Endodermal cell (in vitro differentiated cells): ENCODE data around the gene FAT2. TPM values are rescaled to one million over a fixed set of nuclear protein-coding genes. Genes with fewer than 3 reads are reported as not detected.

ENCODE experiments used
- DNase-seq: peaks from one replicate; pipeline ENCODE4 v3.0.0-alpha.2; 2017
- H3K27ac ChIP-seq: 2 replicates; pipeline ENCODE4 v1.5.1; 2013; ENCODE audit warnings: mild to moderate bottlenecking, low read depth, low read length, moderate library complexity
- H3K27me3 ChIP-seq: 2 replicates; pipeline ENCODE4 v1.6.1; 2013; ENCODE audit warnings: mild to moderate bottlenecking, low read length, moderate library complexity; ENCODE audit not compliant: insufficient read depth, control insufficient read depth, poor library complexity, severe bottlenecking
- H3K36me3 ChIP-seq: 2 replicates; pipeline ENCODE4 v1.7.0; 2013; ENCODE audit warnings: mild to moderate bottlenecking, low read length, moderate library complexity; ENCODE audit not compliant: control insufficient read depth, insufficient read depth
- H3K4me1 ChIP-seq: one replicate; pipeline ENCODE4 v1.7.0; 2013; ENCODE audit warnings: low read length; ENCODE audit not compliant: control insufficient read depth, insufficient read depth
- H3K4me3 ChIP-seq: 2 replicates; pipeline ENCODE4 v1.5.1; 2013; ENCODE audit warnings: mild to moderate bottlenecking, low read length, moderate library complexity
- H3K9ac ChIP-seq: 2 replicates; pipeline ENCODE4 v1.6.1; 2013; ENCODE audit warnings: mild to moderate bottlenecking, low read length, moderate library complexity; ENCODE audit not compliant: poor library complexity, severe bottlenecking; ENCODE audit errors: extremely low read depth
- H3K9me3 ChIP-seq: 2 replicates; pipeline ENCODE4 v1.6.1; 2013; ENCODE audit warnings: mild to moderate bottlenecking, low read length, moderate library complexity; ENCODE audit not compliant: control insufficient read depth
- H3K27ac Mint-ChIP-seq: 2 replicates; pipeline ENCODE4 v1.8.0; 2020; ENCODE audit warnings: mixed read lengths
- H3K27me3 Mint-ChIP-seq: 2 replicates; pipeline ENCODE4 v1.8.0; 2021; ENCODE audit warnings: mild to moderate bottlenecking, mixed read lengths; ENCODE audit not compliant: insufficient read depth
- H3K36me3 Mint-ChIP-seq: 2 replicates; pipeline ENCODE4 v1.8.0; 2020; ENCODE audit warnings: low read depth, mixed read lengths
- H3K4me1 Mint-ChIP-seq: 2 replicates; pipeline ENCODE4 v1.8.0; 2020; ENCODE audit warnings: mixed read lengths
- H3K4me3 Mint-ChIP-seq: 2 replicates; pipeline ENCODE4 v1.8.0; 2020; ENCODE audit warnings: mild to moderate bottlenecking, moderate library complexity, mixed read lengths
- H3K9me3 Mint-ChIP-seq: 2 replicates; pipeline ENCODE4 v1.8.0; 2020; ENCODE audit warnings: mild to moderate bottlenecking, mixed read lengths
- CTCF ChIP-seq: fragments of 200-600 bp; sonication (generic); conservative IDR thresholded peaks from 2 replicates; pipeline ENCODE4 v1.5.0; 2021; ENCODE audit warnings: antibody characterized with exemption, mild to moderate bottlenecking
- WGBS, 2 experiments: methylation state at CpG; one replicate each; pipeline versions ENCODE4 v1.1.5 to v1.1.7; 2013; ENCODE audit warnings: missing lambda C conversion rate in 2 of 2, mixed read lengths in 1 of 2; ENCODE audit not compliant: insufficient coverage in 1 of 2, insufficient read length in 1 of 2; 5-methylcytosine and 5-hydroxymethylcytosine counted together
- total RNA-seq, 2 donors: library from RNA; stranded (reverse); fragmentation: NEBNext Ultra II Directional in 1 of 2; extraction: Animal tissue kit (Norgen Biotek cat#: 25700) in 1 of 2; gene quantifications; 2 replicates in 1 of 2; 3 replicates in 1 of 2; pipeline ENCODE4 v1.2.1, GENCODE V29; 2021

Gene FAT2
- total RNA-seq, 2 donors from 2014 or later = 0.18 TPM; not detected in 1

GRCh38 chr5:151570058-151570457 lies 21.1 kb downstream of the FAT2 start:
- Histone ChIP-seq H3K27me3 (no peaks in the 10 kb centered on the region), H3K36me3 (no peaks in the 10 kb centered on the region), H3K9ac (no peak overlapping the region), H3K9me3 (no peaks in the 10 kb centered on the region), H3K4me1 (no peaks in the 10 kb centered on the region), H3K4me3 (no peak overlapping the region), H3K27ac (no peak overlapping the region)
- WGBS, 2 experiments = 81 to 88% methylated on average over 2 of the region's 2 CpGs
- no peaks in the 10 kb centered on the region for H3K36me3 Mint-ChIP-seq
- peaks cover 26% of the 10 kb centered on the region for H3K27me3 Mint-ChIP-seq
- H3K27ac Mint-ChIP-seq = no peak overlapping the region
- no peak for TF ChIP-seq CTCF
- no peak overlapping the region for H3K4me3 Mint-ChIP-seq
- no peaks in the 10 kb centered on the region for H3K4me1 Mint-ChIP-seq
- H3K9me3 Mint-ChIP-seq = no peaks in the 10 kb centered on the region
- no peak for DNase-seq

- H3K4me1 Mint-ChIP-seq = no peaks in the 10 kb centered on the region
- no peaks in the 10 kb centered on the region for H3K9me3 Mint-ChIP-seq
- Histone ChIP-seq H3K4me1 (no peaks in the 10 kb centered on the region), H3K4me3 (no peak overlapping the region), H3K36me3 (no peaks in the 10 kb centered on the region), H3K27me3 (no peaks in the 10 kb centered on the region), H3K27ac (no peak overlapping the region), H3K9ac (no peak overlapping the region), H3K9me3 (no peaks in the 10 kb centered on the region)
- peak; percentile 30 for DNase-seq
- no peak overlapping the region for H3K27ac Mint-ChIP-seq
- no peak for TF ChIP-seq CTCF
- WGBS, 2 experiments = 90 to 94% methylated on average over 7 to 8 of the region's 8 CpGs
- H3K27me3 Mint-ChIP-seq = peaks cover 26% of the 10 kb centered on the region
- no peak overlapping the region for H3K4me3 Mint-ChIP-seq
- H3K36me3 Mint-ChIP-seq = no peaks in the 10 kb centered on the region
Measured at GRCh38 chr5:151569132-151570046, 21.7 kb downstream of the FAT2 start.

- TF ChIP-seq CTCF = no peak
- Mint-ChIP-seq H3K27ac (no peak overlapping the region), H3K36me3 (no peaks in the 10 kb centered on the region), H3K4me1 (no peaks in the 10 kb centered on the region), H3K27me3 (peaks cover 28% of the 10 kb centered on the region), H3K4me3 (no peak overlapping the region), H3K9me3 (no peaks in the 10 kb centered on the region)
- Histone ChIP-seq H3K36me3 (no peaks in the 10 kb centered on the region), H3K9ac (no peak overlapping the region), H3K4me3 (no peak overlapping the region), H3K4me1 (no peaks in the 10 kb centered on the region), H3K9me3 (no peaks in the 10 kb centered on the region), H3K27ac (no peak overlapping the region), H3K27me3 (no peaks in the 10 kb centered on the region)
- 93 to 94% methylated on average over 4 to 7 of the region's 7 CpGs for WGBS, 2 experiments
- peak; percentile 4 for DNase-seq
Measured at GRCh38 chr5:151568036-151568435, 23.1 kb downstream of the FAT2 start.
